GM12865 (cell line): ENCODE results near the gene TMEM116.
"Not testable (repeated sequence)": the region's sequence is repeated elsewhere in the genome, so short reads cannot be mapped to it uniquely, and the experiment has no call there.

Source experiments
- DNase-seq: peaks from one replicate; pipeline ENCODE4 v3.0.0; 2010; ENCODE audit warnings: low read depth
- H3K4me3 ChIP-seq: 2 replicates; pipeline ENCODE4 v1.5.1; 2011; ENCODE audit warnings: mild to moderate bottlenecking, low read depth, low read length, control low read depth
- TF ChIP-seq, protein P1 (sequence below): IDR thresholded peaks from 2 replicates; pipeline ENCODE4 v1.5.1; 2011; ENCODE audit warnings: low read length, control low read depth, low read depth, inconsistent platforms; ENCODE audit not compliant: insufficient read depth; ENCODE audit errors: missing control alignments

Gene TMEM116

DNA sequence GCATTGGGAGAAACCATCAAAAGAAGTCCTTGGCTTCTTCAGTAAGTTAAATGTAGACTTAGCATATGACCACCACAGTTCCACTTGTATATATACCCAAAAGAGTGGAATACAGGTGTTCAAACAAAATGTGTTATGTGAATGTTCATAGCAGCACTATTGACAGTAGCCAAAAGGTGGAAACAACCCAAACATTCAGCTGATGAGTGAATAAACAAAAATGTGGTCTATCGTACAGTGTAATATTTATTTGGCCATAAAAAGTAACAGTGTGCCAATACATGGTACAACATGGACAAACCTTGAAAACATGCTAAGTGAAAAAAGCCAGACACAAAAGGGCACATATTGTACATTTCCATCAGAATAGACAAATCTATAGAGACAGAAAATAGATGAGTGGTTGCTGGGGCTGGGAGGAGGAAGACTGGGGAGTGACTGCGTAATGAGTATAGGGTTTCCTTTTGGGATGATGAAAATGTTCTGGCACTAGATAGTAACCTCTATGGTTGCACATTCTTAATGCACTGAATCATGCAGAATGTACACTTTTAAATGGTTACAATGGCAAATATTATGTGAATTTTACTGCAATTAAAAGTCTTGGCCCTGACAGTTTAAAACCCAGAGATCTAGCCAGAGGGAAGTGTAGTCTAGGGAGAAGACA is 5.7 kb upstream of the TMEM116 start:
- H3K4me3 ChIP-seq: no peak overlapping the region
- DNase-seq: no peak
- TF ChIP-seq, protein P1, sequence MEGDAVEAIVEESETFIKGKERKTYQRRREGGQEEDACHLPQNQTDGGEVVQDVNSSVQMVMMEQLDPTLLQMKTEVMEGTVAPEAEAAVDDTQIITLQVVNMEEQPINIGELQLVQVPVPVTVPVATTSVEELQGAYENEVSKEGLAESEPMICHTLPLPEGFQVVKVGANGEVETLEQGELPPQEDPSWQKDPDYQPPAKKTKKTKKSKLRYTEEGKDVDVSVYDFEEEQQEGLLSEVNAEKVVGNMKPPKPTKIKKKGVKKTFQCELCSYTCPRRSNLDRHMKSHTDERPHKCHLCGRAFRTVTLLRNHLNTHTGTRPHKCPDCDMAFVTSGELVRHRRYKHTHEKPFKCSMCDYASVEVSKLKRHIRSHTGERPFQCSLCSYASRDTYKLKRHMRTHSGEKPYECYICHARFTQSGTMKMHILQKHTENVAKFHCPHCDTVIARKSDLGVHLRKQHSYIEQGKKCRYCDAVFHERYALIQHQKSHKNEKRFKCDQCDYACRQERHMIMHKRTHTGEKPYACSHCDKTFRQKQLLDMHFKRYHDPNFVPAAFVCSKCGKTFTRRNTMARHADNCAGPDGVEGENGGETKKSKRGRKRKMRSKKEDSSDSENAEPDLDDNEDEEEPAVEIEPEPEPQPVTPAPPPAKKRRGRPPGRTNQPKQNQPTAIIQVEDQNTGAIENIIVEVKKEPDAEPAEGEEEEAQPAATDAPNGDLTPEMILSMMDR: no peak

DNA sequence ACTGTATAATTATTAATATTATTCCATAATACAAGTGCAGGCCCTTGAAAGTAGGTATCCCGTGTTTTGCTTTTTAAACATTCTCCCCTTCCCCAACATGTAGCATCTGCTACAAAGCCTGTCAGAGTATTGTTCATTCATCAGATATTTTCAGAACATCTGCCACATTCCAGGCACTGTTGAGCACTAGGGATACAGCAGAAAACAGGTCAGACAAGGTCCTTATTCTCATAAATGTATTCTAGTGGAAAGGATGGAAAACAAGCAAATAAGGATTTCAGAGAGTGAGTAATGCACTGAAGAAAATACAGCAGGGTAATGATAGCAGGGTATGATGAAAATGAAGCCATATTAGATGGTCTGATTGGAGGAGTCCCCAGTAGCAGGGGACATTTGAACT is 4.1 kb upstream of the TMEM116 start:
- DNase-seq: no peak
- no peak overlapping the region for H3K4me3 ChIP-seq
- TF ChIP-seq, protein P1: no peak

DNA sequence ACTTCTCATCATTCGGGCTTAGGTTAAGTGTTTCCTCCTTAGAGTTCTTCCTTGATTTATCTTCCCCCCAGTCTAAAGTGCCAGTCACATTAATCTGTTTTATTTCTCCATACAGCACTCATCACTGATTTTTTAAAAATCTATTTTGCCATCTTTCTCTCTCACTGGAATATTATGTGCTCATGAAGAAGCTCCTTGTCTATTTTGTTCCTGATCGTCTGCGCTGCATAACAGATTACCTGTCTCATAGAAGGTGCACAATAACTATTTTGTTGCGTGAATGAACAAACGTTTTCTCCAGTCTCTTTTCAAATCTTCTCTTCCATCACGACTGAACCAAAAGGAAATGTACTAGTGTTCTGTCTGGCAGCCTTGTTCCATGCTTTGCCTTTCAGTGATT is 3.0 kb upstream of the TMEM116 start:
- TF ChIP-seq, protein P1: no peak
- DNase-seq: no peak
- H3K4me3 ChIP-seq: no peak overlapping the region

DNA sequence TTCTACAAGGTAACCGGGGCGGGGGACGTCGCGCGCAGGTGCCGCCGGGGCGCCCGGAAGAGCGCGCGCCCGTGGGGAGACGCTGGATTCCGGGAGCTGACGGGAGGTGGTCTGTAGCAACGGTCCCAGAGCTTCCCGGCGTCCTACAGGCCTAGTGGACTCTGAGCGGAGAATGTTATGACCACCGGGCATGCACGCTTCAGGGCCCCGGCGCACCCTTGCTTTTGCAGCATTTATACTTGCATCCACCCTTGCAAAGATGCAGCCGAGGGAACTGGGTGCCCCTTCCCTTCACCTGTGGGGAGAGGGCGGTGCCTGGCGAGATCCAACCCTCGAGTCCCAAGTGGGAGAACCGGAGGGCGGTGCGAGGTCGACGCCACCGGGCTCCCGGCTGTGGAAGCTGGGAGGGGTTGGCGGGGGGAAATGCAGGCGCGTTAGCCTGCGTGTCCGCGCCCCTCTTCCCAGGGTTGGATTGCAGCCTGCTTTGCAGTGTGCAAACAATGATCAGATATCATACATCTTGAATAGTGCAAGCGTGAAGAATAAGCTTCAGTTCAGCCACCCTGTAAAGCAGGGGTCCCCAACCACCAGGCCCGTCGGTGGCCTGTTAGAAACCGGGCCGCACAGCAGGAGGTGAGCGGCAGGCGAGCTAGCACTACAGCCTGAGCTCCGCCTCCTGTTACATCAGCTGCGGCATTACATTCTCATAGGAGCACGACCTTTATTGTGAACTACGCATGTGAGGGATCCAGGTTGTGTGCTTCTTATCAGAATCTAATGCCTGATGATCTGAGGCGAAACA is 837 bp upstream of the TMEM116 start:
- H3K4me3 ChIP-seq: peak overlapping the region; percentile 96
- TF ChIP-seq, protein P1: no peak
- peak; percentile 87 for DNase-seq

DNA sequence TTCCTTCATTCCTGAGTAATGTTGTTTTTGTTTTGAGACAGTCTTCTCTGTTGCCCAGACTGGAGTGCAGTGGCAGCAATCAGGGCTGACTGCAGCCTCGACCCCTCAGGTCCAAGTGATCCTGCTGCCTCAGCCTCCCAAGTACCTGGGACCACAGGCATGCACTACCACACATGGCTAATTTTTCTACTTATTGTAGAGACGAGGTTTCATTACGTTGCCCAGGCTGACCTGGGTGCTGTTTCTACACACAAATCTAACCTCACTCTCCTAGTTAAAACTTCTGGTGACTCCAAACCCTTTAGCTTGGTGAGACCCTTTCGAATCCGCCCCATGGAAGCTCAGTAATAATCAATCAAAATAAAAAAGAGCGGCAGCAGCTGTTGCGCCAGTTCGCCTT is 1.3 kb downstream of the TMEM116 start:
- H3K4me3 ChIP-seq: peak overlapping the region; percentile 99
- TF ChIP-seq, protein P1: no peak
- no peak for DNase-seq

DNA sequence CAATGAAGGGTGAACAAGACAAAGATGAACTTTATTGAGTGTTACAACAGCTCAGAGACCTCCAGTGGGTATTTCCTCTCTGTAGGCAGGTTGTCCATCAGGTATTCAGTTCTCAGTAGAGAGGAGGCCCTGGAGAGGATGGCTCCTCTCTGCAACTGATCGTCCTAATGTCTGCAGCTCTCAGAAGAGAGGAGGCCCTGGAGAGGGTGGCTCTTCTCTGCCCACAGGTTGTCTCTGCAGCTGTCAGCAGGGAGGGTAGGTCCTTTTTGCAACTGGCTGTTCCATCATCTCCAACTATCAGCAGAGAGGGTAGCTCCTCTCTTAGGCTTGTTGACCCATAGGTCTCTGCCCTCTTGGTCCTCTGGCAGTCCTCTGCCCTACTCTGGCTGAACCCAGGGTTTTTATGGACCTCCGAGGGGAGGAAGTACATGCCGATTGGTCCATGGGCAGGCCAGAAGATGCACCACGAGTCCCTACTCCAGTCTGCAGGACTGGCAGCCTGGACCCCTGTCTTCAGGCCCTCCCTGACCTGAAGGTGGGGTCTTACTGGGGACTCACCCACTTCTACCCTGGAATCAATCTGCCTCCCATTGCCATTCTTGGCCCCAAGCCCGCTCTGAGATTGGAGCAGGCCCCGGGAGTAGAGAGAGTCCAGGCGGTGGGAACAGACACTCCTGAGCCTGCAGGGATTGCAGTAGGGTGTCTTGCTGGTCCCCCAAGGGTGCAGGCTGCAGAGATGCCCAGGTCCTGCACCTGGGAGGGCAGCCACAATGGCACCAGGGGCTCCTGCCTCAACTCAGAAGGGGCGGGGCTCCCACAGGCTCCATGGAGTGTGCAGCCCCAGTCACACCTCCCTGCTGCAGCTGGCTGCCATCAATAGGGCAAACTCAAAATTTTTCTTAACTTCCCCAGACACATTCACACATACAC is 2.3 kb downstream of the TMEM116 start:
- TF ChIP-seq, protein P1: no peak
- no peak overlapping the region for H3K4me3 ChIP-seq
- DNase-seq: no peak

DNA sequence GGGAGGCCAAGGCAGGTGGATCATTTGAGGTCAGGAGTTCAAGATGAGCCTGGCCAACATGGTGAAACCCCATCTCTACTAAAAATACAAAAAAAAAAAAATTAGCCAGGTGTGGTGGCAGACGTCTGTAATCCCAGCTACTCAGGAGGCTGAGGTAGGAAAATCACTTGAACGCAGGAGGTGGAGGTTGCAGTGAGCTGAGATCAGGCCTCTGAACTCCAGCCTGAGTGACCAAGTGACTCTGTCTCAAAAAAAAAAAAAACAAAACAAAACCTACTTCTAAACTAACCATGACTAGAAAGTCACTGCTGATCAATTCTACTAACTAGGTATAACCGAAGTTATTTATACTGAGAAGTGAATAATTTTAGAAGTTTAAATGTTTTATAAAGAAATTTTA is 3.4 kb downstream of the TMEM116 start:
- DNase-seq: not testable (repeated sequence)

More for the DNA sequence above, 3.4 kb downstream of the TMEM116 start:
- not testable (repeated sequence) for H3K4me3 ChIP-seq
